Stimulated activated CD8-positive, alpha-beta memory T cell treated with anti-CD3 and anti-CD28 coated beads, Interleukin-15, amount 100 ng/mL, for 4 hours (primary cell): Measurements from ENCODE around the gene GUCY1A1.

Experiments used
- DNase-seq, 2 donors: peaks; one replicate each; pipeline ENCODE4 v3.0.0-alpha.2; 2020; ENCODE audit warnings: low read depth in 2 of 2

The GUCY1A1 gene

GRCh38 chr4:155659176-155659575 is 7.5 kb upstream of the GUCY1A1 start:
- DNase-seq: no peak

GRCh38 chr4:155660436-155660835 is 6.2 kb upstream of the GUCY1A1 start:
- no peak for DNase-seq

GRCh38 chr4:155665054-155665453 is 1.6 kb upstream of the GUCY1A1 start:
- DNase-seq: no peak

GRCh38 chr4:155667222-155667567 is 547 bp downstream of the GUCY1A1 start:
- no peak for DNase-seq

- no peak for DNase-seq
These were observed 1.2 kb downstream of the GUCY1A1 start for GRCh38 chr4:155667568-155668511.

- no peak for DNase-seq
These were observed 2.1 kb downstream of the GUCY1A1 start for GRCh38 chr4:155668707-155669220.

- DNase-seq: no peak
These were observed 5.7 kb downstream of the GUCY1A1 start for GRCh38 chr4:155672342-155672741.

- no peak for DNase-seq
These were observed 6.9 kb downstream of the GUCY1A1 start for GRCh38 chr4:155673453-155673979.

GRCh38 chr4:155674669-155675071 is 8.0 kb downstream of the GUCY1A1 start:
- no peak for DNase-seq

GRCh38 chr4:155675709-155676429 is 9.2 kb downstream of the GUCY1A1 start:
- no peak for DNase-seq

- no peak for DNase-seq
These were observed 9.8 kb downstream of the GUCY1A1 start for GRCh38 chr4:155676430-155676825.

- no peak for DNase-seq
These were observed 11.4 kb downstream of the GUCY1A1 start for GRCh38 chr4:155678011-155678410.

- no peak for DNase-seq
These were observed 12.7 kb downstream of the GUCY1A1 start for GRCh38 chr4:155679343-155679742.

- DNase-seq: no peak
These were observed 15.2 kb downstream of the GUCY1A1 start for GRCh38 chr4:155681886-155682285.

GRCh38 chr4:155684423-155684822 is 17.8 kb downstream of the GUCY1A1 start:
- DNase-seq: no peak

GRCh38 chr4:155684892-155685541 is 18.4 kb downstream of the GUCY1A1 start:
- DNase-seq: no peak

- no peak for DNase-seq
These were observed 20.8 kb downstream of the GUCY1A1 start for GRCh38 chr4:155687380-155687982.

GRCh38 chr4:155688211-155688610 is 21.6 kb downstream of the GUCY1A1 start:
- DNase-seq: no peak

- no peak for DNase-seq
These were observed 22.2 kb downstream of the GUCY1A1 start for GRCh38 chr4:155688860-155689259.

- no peak for DNase-seq
These were observed 23.6 kb downstream of the GUCY1A1 start for GRCh38 chr4:155690044-155690837.

GRCh38 chr4:155692361-155692760 is 25.7 kb downstream of the GUCY1A1 start:
- DNase-seq: no peak
